A549 (cell line): Measurements from ENCODE around the gene LMBR1. TPM values are rescaled to one million over a fixed set of nuclear protein-coding genes. Genes with fewer than 3 reads are reported as not detected.

ENCODE experiments used
- ATAC-seq, 2 experiments: fragments of 200-7000 bp in 1 of 2; fragments of >200 bp in 1 of 2; cut with Nextera tagmentation in 1 of 2; cut with Tn5 transposase in 1 of 2; 3 replicates each; pipeline versions ENCODE4 v1.8.0 to v1.9.1; 2018 to 2020; ENCODE audit warnings: mild to moderate bottlenecking in 1 of 2, moderate library complexity in 1 of 2
- CTCF ChIA-PET: fragments of 300-600 bp; sonication (Branson Sonifier 250); formaldehyde crosslinking; extraction: SDS; loops from one replicate; lab custom pipeline; 2021; ENCODE audit warnings: antibody characterized with exemption, inconsistent platforms; lab: Yijun Ruan, JAX
- POLR2A ChIA-PET: fragments of 350-600 bp; formaldehyde crosslinking; extraction: SDS; loops from one replicate; lab custom pipeline; 2021; ENCODE audit warnings: antibody characterized with exemption, inconsistent platforms; lab: Yijun Ruan, JAX
- DNase-seq, 2 experiments: peaks; one replicate each; pipeline versions ENCODE4 v3.0.0 to v3.0.0-alpha.2; 2011 to 2016; ENCODE audit warnings: low read depth in 1 of 2, low spot score in 1 of 2
- FAIRE-seq: peaks from 2 replicates; lab custom pipeline; 2011; peaks lifted over from hg19 to GRCh38; lab: Jason Lieb, UNC
- H3K27ac ChIP-seq, 2 experiments: fragments of >200 bp; sonication (Bioruptor Twin); formaldehyde crosslinking; 3 replicates each; pipeline ENCODE4 v1.5.1; 2016 to 2017
- H3K4me1 ChIP-seq: fragments of >200 bp; sonication (Bioruptor Twin); formaldehyde crosslinking; 3 replicates; pipeline ENCODE4 v1.6.1; 2016
- H3K4me2 ChIP-seq: fragments of >200 bp; sonication (Bioruptor Twin); formaldehyde crosslinking; 3 replicates; pipeline ENCODE4 v1.6.1; 2016
- H3K4me3 ChIP-seq: fragments of >200 bp; sonication (Bioruptor Twin); formaldehyde crosslinking; 3 replicates; pipeline ENCODE4 v1.5.1; 2016
- H3K9me3 ChIP-seq: fragments of >200 bp; sonication (Bioruptor Twin); formaldehyde crosslinking; 3 replicates; pipeline ENCODE4 v1.6.1; 2016
- BCL3 ChIP-seq: fragments of >200 bp; sonication (Bioruptor Twin); formaldehyde crosslinking; IDR thresholded peaks from 3 replicates; pipeline ENCODE4 v1.6.1; 2016
- BHLHE40 ChIP-seq: IDR thresholded peaks from 2 replicates; pipeline ENCODE4 v1.6.1; 2012; ENCODE audit warnings: low read depth, low read length, inconsistent platforms
- CBX2 ChIP-seq: fragments of 200-600 bp; sonication (generic); IDR thresholded peaks from 2 replicates; pipeline ENCODE4 v1.6.1; 2016; ENCODE audit warnings: low read depth, mild to moderate bottlenecking, borderline replicate concordance
- CBX8 ChIP-seq: fragments of 200-600 bp; sonication (generic); IDR thresholded peaks from 2 replicates; pipeline ENCODE4 v1.6.1; 2016
- CHD2 ChIP-seq: fragments of 150-350 bp; IDR thresholded peaks from 2 replicates; pipeline ENCODE4 v1.6.1; 2014; ENCODE audit warnings: low read length; ENCODE audit not compliant: partially characterized antibody
- CHD4 ChIP-seq: fragments of 200-600 bp; sonication (generic); IDR thresholded peaks from 2 replicates; pipeline ENCODE4 v1.6.1; 2016; ENCODE audit warnings: antibody characterized with exemption, mild to moderate bottlenecking, borderline replicate concordance
- ELK1 ChIP-seq: fragments of 150-350 bp; IDR thresholded peaks from 2 replicates; pipeline ENCODE4 v1.6.1; 2014; ENCODE audit warnings: low read depth, mild to moderate bottlenecking, low read length
- FOSB ChIP-seq: fragments of 250-450 bp; sonication (Bioruptor Pico); IDR thresholded peaks from 2 replicates; pipeline ENCODE4 v1.5.0; 2020; ENCODE audit warnings: mild to moderate bottlenecking, moderate library complexity
- FOXS1 ChIP-seq: fragments of 250-450 bp; sonication (Bioruptor Pico); IDR thresholded peaks from 2 replicates; pipeline ENCODE4 v1.5.0; 2020; ENCODE audit warnings: mild to moderate bottlenecking, moderate library complexity
- HDAC2 ChIP-seq: fragments of 200-600 bp; sonication (generic); IDR thresholded peaks from 2 replicates; pipeline ENCODE4 v1.6.1; 2016
- HEYL ChIP-seq: fragments of 250-450 bp; sonication (Bioruptor Pico); IDR thresholded peaks from 2 replicates; pipeline ENCODE4 v1.8.0; 2021; ENCODE audit warnings: mild to moderate bottlenecking, moderate library complexity
- HMGXB4 ChIP-seq: fragments of 250-450 bp; sonication (Bioruptor Pico); IDR thresholded peaks from 2 replicates; pipeline ENCODE4 v1.5.0; 2021; ENCODE audit warnings: mild to moderate bottlenecking, moderate library complexity, borderline replicate concordance
- JUNB ChIP-seq: fragments of >200 bp; sonication (Bioruptor Twin); formaldehyde crosslinking; IDR thresholded peaks from 2 replicates; pipeline ENCODE4 v1.6.1; 2016
- MAX ChIP-seq: IDR thresholded peaks from 2 replicates; pipeline ENCODE4 v1.6.1; 2012
- NR3C1 ChIP-seq: fragments of >200 bp; sonication (Bioruptor Twin); formaldehyde crosslinking; IDR thresholded peaks from 3 replicates; pipeline ENCODE4 v1.6.1; 2017
- POLR2AphosphoS2 ChIP-seq: conservative IDR thresholded peaks from 2 replicates; pipeline ENCODE4 v1.6.1; 2012; ENCODE audit warnings: low read length, improper control_type of control experiment, inconsistent platforms
- RAD21 ChIP-seq, 2 experiments: fragments of >200 bp in 1 of 2; sonication (Bioruptor Twin) in 1 of 2; formaldehyde crosslinking in 1 of 2; IDR thresholded peaks in 1 of 2; conservative IDR thresholded peaks in 1 of 2; 2 replicates in 1 of 2; 3 replicates in 1 of 2; pipeline ENCODE4 v1.6.1; 2012 to 2018; ENCODE audit warnings: inconsistent platforms in 1 of 2
- RNF2 ChIP-seq: fragments of 200-600 bp; sonication (generic); IDR thresholded peaks from 2 replicates; pipeline ENCODE4 v1.6.1; 2016; ENCODE audit warnings: low read depth, mild to moderate bottlenecking, antibody characterized with exemption, moderate library complexity, borderline replicate concordance
- ZFP36 ChIP-seq: fragments of 450-650 bp; IDR thresholded peaks from 2 replicates; pipeline ENCODE4 v1.6.1; 2014; ENCODE audit warnings: borderline replicate concordance; ENCODE audit not compliant: partially characterized antibody
- WGBS: methylation state at CpG from one replicate; pipeline ENCODE4 v1.1.6; 2017; ENCODE audit errors: missing lambda C conversion rate; 5-methylcytosine and 5-hydroxymethylcytosine counted together
- polyA plus RNA-seq, 4 experiments: library from polyadenylated mRNA; depleted of rRNA in 3 of 4; stranded (reverse); fragments of >200 nt; fragmentation: RNase III in 1 of 4; extraction: RNeasy Plus Mini Kit Qiagen cat#74134 plus additional on column Dnase treatment in 1 of 4; gene quantifications; 2 replicates in 3 of 4; 3 replicates in 1 of 4; pipeline ENCODE4 v1.2.3, GENCODE V29; 2011 to 2017

The LMBR1 gene
- polyA plus RNA-seq, 2 of the 4 experiments (the other 2 are of a cell fraction) = 33.2 to 42.3 TPM

GRCh38 chr7:156735851-156736250, 157.1 kb downstream of the LMBR1 start:
- ChIA-PET CTCF (no interaction called here), POLR2A (no interaction called here)
- TF ChIP-seq BCL3 (no peak), CHD2 (no peak), HMGXB4 (no peak), CHD4 (no peak)
- FAIRE-seq (no peak), DNase-seq (no peak), ATAC-seq (no peak)
- H3K27ac ChIP-seq = no peak overlapping the region
- no peak overlapping the region for H3K4me2 ChIP-seq
- H3K4me3 ChIP-seq = no peak overlapping the region
- WGBS = 86% methylated on average over 7 of the region's 7 CpGs
- H3K9me3 ChIP-seq = peaks cover 10% of the 10 kb centered on the region; the same call in 2 of the 3 replicates
- H3K4me1 ChIP-seq = no peaks in the 10 kb centered on the region

GRCh38 chr7:156733638-156734037, 159.3 kb downstream of the LMBR1 start:
- TF ChIP-seq POLR2AphosphoS2 (no peak), ZFP36 (peak; percentile 23), FOXS1 (CRISPR knock-in tag) (0 out of 2 replicates have a peak, but pooled peaks have one; percentile 29)
- TF ChIP-seq, all 56 proteins: peak for 2
- Histone ChIP-seq H3K4me1 (no peaks in the 10 kb centered on the region), H3K4me2 (no peak overlapping the region), H3K4me3 (no peak overlapping the region), H3K9me3 (peaks cover 10% of the 10 kb centered on the region; the same call in 2 of the 3 replicates), H3K27ac (no peak overlapping the region)
- no peak for FAIRE-seq
- DNase-seq = no peak
- 94% methylated on average over 1 of the region's 1 CpG for WGBS
- CTCF ChIA-PET = no interaction called here
- ATAC-seq = no peak
- POLR2A ChIA-PET = no interaction called here

- ChIA-PET CTCF (no interaction called here), POLR2A (no interaction called here)
- TF ChIP-seq HDAC2 (no peak), RNF2 (no peak)
- WGBS = 90% methylated on average over 4 of the region's 4 CpGs
- FAIRE-seq (no peak), ATAC-seq (no peak), DNase-seq (no peak)
- Histone ChIP-seq H3K27ac (no peak overlapping the region), H3K4me2 (no peak overlapping the region), H3K9me3 (peaks cover 10% of the 10 kb centered on the region; the same call in 2 of the 3 replicates), H3K4me1 (no peaks in the 10 kb centered on the region), H3K4me3 (no peak overlapping the region)
These were observed 160.8 kb downstream of the LMBR1 start for GRCh38 chr7:156732091-156732625.

GRCh38 chr7:156731651-156732050, 161.3 kb downstream of the LMBR1 start:
- no peak for TF ChIP-seq NR3C1
- TF ChIP-seq RAD21 (conservative IDR thresholded peaks at IDR 0.05 in 1 of 2, IDR thresholded peaks at IDR 0.05 in 1 of 2) = no peak
- no peak for TF ChIP-seq HEYL (CRISPR knock-in tag)
- TF ChIP-seq CBX8 = no peak
- TF ChIP-seq BHLHE40 = no peak
- no peak for TF ChIP-seq JUNB
- TF ChIP-seq FOSB = no peak
- no peak for TF ChIP-seq ZFP36
- no peak for TF ChIP-seq ELK1
- no peak for TF ChIP-seq MAX
- TF ChIP-seq CBX2 = no peak
- H3K4me1 ChIP-seq = no peaks in the 10 kb centered on the region
- DNase-seq = no peak
- H3K9me3 ChIP-seq = peaks cover 10% of the 10 kb centered on the region; the same call in 2 of the 3 replicates
- no peak for ATAC-seq
- ChIA-PET CTCF (no interaction called here), POLR2A (no interaction called here)
- H3K4me2 ChIP-seq = no peak overlapping the region
- no peak overlapping the region for H3K4me3 ChIP-seq
- FAIRE-seq = peak; percentile 13
- no peak overlapping the region for H3K27ac ChIP-seq
